GM19468 (cell line): ENCODE results near the gene RTN4R.
"Not testable (repeated sequence)": the region's sequence is repeated elsewhere in the genome, so short reads cannot be mapped to it uniquely, and the experiment has no call there.

Source experiments
- ATAC-seq: cut with Tn5 transposase; IDR thresholded peaks from one replicate; pipeline ENCODE4 v1.9.1; 2021; ENCODE audit warnings: mild to moderate bottlenecking, moderate library complexity, moderate number of reproducible peaks; ENCODE audit not compliant: unreplicated experiment; ENCODE audit errors: extremely low read depth

Gene RTN4R

GRCh38 chr22:20268279-20269012, at the start of gene RTN4R:
RTN4R (minus strand) TSS chr22:20268318; CDS start chr22:20268092, 226 bp downstream.
- ATAC-seq, result no peak

GRCh38 chr22:20317402-20318042, 49.4 kb upstream of the RTN4R start:
- ATAC-seq, result not testable (repeated sequence)

- ATAC-seq, result no peak
Measured at GRCh38 chr22:20316844-20317401, 48.8 kb upstream of the RTN4R start.

GRCh38 chr22:20316217-20316843, 48.2 kb upstream of the RTN4R start:
- ATAC-seq, result no peak

- ATAC-seq, result no peak
Measured at GRCh38 chr22:20315337-20316216, 47.5 kb upstream of the RTN4R start.

- ATAC-seq, result not testable (repeated sequence)
Measured at GRCh38 chr22:20314741-20315336, 46.7 kb upstream of the RTN4R start.

- not testable (repeated sequence) for ATAC-seq
Measured at GRCh38 chr22:20314206-20314605, 46.1 kb upstream of the RTN4R start.

GRCh38 chr22:20313306-20314077, 45.4 kb upstream of the RTN4R start:
- ATAC-seq, result not testable (repeated sequence)

GRCh38 chr22:20312396-20313191, 44.5 kb upstream of the RTN4R start:
- ATAC-seq, result no peak

- ATAC-seq, result not testable (repeated sequence)
Measured at GRCh38 chr22:20311249-20312062, 43.3 kb upstream of the RTN4R start.

GRCh38 chr22:20310773-20311172, 42.7 kb upstream of the RTN4R start:
- ATAC-seq, result not testable (repeated sequence)

GRCh38 chr22:20310180-20310579, 42.1 kb upstream of the RTN4R start:
- ATAC-seq, result not testable (repeated sequence)

- ATAC-seq, result not testable (repeated sequence)
Measured at GRCh38 chr22:20308806-20309650, 40.9 kb upstream of the RTN4R start.

- ATAC-seq, result not testable (repeated sequence)
Measured at GRCh38 chr22:20307448-20308447, 39.6 kb upstream of the RTN4R start.
